ENCODE data around the gene VPS45.
A peak's percentile ranks its signal among the peaks of the same experiment; 100 is the strongest.

The VPS45 gene

DNA sequence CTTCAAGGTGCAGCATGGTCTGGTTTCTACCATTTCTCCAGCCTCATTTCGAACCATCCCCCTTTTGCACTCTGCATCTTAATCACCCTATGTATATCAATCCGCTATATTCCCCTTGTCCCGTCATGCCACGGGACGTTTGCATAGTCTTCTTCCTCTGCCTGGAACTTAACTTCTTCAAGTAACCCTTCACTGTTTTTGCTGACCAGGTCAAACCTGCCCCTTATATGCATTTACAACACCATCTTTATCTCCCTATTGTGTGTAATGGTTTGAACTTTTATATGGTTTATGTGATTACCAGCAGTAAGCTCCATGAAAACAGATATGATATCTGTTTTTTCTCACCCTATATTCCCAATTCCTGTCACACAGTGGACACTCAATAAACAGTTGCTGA lies 2.3 kb downstream of the VPS45 start:
- DNase-seq (ENCODE audit: low read depth), result no peak
- H3K4me3 ChIP-seq (replicated peaks; ENCODE audit: low read depth, low read length), result no peak overlapping the region
- TF ChIP-seq, protein P1, sequence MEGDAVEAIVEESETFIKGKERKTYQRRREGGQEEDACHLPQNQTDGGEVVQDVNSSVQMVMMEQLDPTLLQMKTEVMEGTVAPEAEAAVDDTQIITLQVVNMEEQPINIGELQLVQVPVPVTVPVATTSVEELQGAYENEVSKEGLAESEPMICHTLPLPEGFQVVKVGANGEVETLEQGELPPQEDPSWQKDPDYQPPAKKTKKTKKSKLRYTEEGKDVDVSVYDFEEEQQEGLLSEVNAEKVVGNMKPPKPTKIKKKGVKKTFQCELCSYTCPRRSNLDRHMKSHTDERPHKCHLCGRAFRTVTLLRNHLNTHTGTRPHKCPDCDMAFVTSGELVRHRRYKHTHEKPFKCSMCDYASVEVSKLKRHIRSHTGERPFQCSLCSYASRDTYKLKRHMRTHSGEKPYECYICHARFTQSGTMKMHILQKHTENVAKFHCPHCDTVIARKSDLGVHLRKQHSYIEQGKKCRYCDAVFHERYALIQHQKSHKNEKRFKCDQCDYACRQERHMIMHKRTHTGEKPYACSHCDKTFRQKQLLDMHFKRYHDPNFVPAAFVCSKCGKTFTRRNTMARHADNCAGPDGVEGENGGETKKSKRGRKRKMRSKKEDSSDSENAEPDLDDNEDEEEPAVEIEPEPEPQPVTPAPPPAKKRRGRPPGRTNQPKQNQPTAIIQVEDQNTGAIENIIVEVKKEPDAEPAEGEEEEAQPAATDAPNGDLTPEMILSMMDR (IDR thresholded peaks at IDR 0.05; ENCODE audit: low read length, missing control alignments), result no peak

DNA sequence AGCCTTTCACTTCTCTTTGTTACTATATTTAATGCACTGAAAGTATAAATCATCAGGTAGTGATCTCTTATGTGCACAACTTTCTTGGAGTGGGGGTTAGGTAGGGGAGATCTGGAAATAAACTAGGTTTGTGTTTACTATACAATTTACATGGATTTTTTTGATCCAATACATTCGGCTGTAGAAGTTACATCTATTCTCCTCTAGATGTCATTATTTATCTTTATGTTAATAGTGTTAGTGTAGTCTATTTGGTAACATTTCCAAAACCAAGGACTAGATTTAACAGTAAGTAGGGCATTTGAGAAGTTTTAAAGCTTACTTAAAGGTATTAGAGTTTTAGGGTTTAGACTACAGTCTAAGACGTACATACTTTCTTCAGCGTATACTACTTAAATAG lies 5.4 kb downstream of the VPS45 start:
- DNase-seq (ENCODE audit: low read depth), result peak; percentile 64
- TF ChIP-seq, protein P1 (IDR thresholded peaks at IDR 0.05; ENCODE audit: low read length, missing control alignments), result peak; percentile 51
- no peak overlapping the region for H3K4me3 ChIP-seq (replicated peaks; ENCODE audit: low read depth, low read length)

DNA sequence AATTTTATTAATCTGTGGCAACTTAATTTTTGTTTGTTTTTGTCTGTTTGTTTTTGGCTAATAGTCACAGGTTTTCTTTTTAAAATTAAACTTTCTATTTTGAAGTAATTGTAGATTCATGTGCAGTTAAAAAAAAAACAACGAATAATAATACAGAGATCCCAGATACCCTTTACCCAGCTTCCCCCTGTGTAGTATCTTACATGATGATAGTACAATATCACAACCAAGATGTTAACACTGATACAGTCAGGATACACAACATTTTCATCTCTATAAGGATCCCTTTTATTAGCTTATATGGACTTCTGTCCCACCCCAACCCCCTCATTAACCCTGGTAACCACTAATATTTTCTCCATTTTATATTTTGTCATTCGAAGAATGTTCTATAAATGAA lies 5.9 kb downstream of the VPS45 start:
- TF ChIP-seq, protein P1 (IDR thresholded peaks at IDR 0.05; ENCODE audit: low read length, missing control alignments), result no peak
- no peak for DNase-seq (ENCODE audit: low read depth)
- H3K4me3 ChIP-seq (replicated peaks; ENCODE audit: low read depth, low read length), result no peak overlapping the region

DNA sequence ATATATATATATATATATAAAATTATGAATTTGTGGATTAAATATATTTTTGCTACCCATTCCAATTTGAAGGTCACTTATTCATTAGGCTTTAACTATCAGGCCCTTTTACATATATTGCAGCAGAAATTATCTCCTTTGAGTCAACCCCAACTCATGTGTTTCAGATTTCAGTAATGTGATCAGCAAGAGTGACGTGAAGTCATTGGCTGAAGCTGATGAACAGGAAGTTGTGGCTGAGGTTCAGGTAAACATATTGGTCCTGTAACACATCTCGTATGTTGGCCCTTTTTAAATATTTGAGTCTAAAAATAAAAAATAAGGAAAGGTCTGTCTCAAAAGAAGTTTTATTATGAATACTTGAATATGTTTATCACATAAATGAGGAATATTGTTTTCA lies 8.5 kb downstream of the VPS45 start:
- no peak overlapping the region for H3K4me3 ChIP-seq (replicated peaks; ENCODE audit: low read depth, low read length)
- no peak for DNase-seq (ENCODE audit: low read depth)

DNA sequence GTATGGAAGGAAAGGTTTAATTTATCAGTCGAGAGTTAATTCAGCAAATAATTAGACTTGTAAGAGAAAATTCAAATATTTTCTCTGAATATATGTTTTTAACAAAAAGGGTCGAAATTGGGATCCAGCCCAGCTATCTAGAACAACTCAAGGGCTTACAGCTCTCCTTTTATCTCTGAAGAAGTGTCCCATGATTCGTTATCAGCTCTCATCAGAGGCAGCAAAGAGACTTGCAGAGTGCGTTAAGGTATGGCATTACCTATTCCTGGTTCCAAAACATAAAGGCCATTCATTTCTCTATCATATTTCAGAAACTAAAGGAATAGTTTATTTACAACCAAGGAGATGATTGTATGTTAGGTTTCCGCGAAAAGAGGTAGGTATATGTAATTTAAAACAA lies 9.4 kb downstream of the VPS45 start:
- no peak overlapping the region for H3K4me3 ChIP-seq (replicated peaks; ENCODE audit: low read depth, low read length)
- TF ChIP-seq, protein P1 (IDR thresholded peaks at IDR 0.05; ENCODE audit: low read length, missing control alignments), result no peak
- no peak for DNase-seq (ENCODE audit: low read depth)

More for the DNA sequence above, 8.5 kb downstream of the VPS45 start:
- TF ChIP-seq, protein P1 (IDR thresholded peaks at IDR 0.05; ENCODE audit: low read length, missing control alignments), result no peak

DNA sequence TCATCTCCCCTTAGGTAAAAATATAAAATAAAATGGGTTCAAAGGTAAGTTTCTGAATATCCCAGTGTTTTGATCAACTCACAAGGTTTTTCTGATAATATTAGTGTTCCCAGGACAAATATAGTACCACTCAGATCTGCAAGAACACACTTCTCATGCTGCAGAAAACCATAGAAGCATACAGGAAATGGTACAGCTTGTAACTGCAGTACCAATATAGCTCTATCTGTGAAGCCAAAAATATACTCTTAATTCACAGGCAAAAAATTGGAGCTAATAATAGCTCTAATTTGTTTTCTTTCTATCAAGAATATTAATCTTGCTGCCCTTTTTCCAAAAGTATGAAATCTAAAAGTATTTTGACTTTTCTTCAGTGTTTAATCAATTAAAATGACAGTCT lies 13.2 kb downstream of the VPS45 start:
- no peak for DNase-seq (ENCODE audit: low read depth)
- TF ChIP-seq, protein P1 (IDR thresholded peaks at IDR 0.05; ENCODE audit: low read length, missing control alignments), result no peak
- no peak overlapping the region for H3K4me3 ChIP-seq (replicated peaks; ENCODE audit: low read depth, low read length)

DNA sequence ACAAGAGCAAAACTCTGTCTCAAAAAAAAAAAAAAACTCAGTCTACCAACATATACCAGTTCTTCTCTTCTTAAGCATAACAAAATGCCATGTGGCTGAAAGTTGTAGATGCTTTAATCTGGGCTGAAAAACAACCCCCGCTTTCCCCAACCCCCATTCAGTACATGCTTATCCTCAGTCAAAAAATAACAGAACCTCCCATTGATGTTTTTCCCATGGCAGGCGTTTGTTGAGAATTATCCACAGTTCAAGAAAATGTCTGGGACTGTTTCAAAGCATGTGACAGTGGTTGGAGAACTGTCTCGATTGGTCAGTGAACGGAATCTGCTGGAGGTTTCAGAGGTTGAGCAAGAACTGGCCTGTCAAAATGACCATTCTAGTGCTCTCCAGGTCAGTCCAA lies 14.9 kb downstream of the VPS45 start:
- DNase-seq (ENCODE audit: low read depth), result no peak
- TF ChIP-seq, protein P1 (IDR thresholded peaks at IDR 0.05; ENCODE audit: low read length, missing control alignments), result no peak
- H3K4me3 ChIP-seq (replicated peaks; ENCODE audit: low read depth, low read length), result no peak overlapping the region

All from fibroblast of pulmonary artery (primary cell).